ENCODE measurements around the gene MYO5A.
"Not testable (repeated sequence)": the region's sequence is repeated elsewhere in the genome, so short reads cannot be mapped to it uniquely, and the experiment has no call there.

Gene MYO5A

GRCh38 chr15:52528564-52529340 is at the start of gene MYO5A:
MYO5A (minus strand) TSS chr15:52528880; CDS start chr15:52528806, 74 bp downstream.
- peak within 1 kb of the TSS; percentile 90 for H3K27ac ChIP-seq (ENCODE audit: low read depth, low read length)
- H3K9ac ChIP-seq (ENCODE audit: low read length) = peak within 1 kb of the TSS; percentile 77
- no peaks in the 10 kb centered on the region for H3K9me3 ChIP-seq (ENCODE audit: low read length)
- H3K4me3 ChIP-seq (ENCODE audit: low read depth in 1 of 2, low read length in 2 of 2) = peak within 1 kb of the TSS; percentile 85 to 89
- H3K27me3 ChIP-seq (ENCODE audit: control insufficient read depth in 1 of 2, insufficient read depth in 2 of 2, low read length in 2 of 2) = no peaks in the 10 kb centered on the region
- H3K4me1 ChIP-seq (ENCODE audit: insufficient read depth, low read length) = peaks cover 15% of the 10 kb centered on the region
- H3K36me3 ChIP-seq (ENCODE audit: insufficient read depth, low read length) = no peaks in the 10 kb centered on the region

- no peaks in the 10 kb centered on the region for H3K9me3 ChIP-seq (ENCODE audit: low read length)
- H3K27me3 ChIP-seq (ENCODE audit: control insufficient read depth in 1 of 2, insufficient read depth in 2 of 2, low read length in 2 of 2) = no peaks in the 10 kb centered on the region
- H3K9ac ChIP-seq (ENCODE audit: low read length) = no peak overlapping the region
- no peak overlapping the region for H3K4me3 ChIP-seq (ENCODE audit: low read depth in 1 of 2, low read length in 2 of 2)
- H3K36me3 ChIP-seq (ENCODE audit: insufficient read depth, low read length) = peaks cover 3% of the 10 kb centered on the region
- no peaks in the 10 kb centered on the region for H3K4me1 ChIP-seq (ENCODE audit: insufficient read depth, low read length)
- no peak overlapping the region for H3K27ac ChIP-seq (ENCODE audit: low read depth, low read length)
Measured at GRCh38 chr15:52576692-52577091, 48.0 kb upstream of the MYO5A start.

GRCh38 chr15:52575573-52575972 is 46.9 kb upstream of the MYO5A start:
- not testable (repeated sequence) for H3K27me3 ChIP-seq (ENCODE audit: control insufficient read depth in 1 of 2, insufficient read depth in 2 of 2, low read length in 2 of 2); H3K9ac ChIP-seq (ENCODE audit: low read length); H3K4me1 ChIP-seq (ENCODE audit: insufficient read depth, low read length); H3K4me3 ChIP-seq (ENCODE audit: low read depth in 1 of 2, low read length in 2 of 2); H3K9me3 ChIP-seq (ENCODE audit: low read length); H3K36me3 ChIP-seq (ENCODE audit: insufficient read depth, low read length); H3K27ac ChIP-seq (ENCODE audit: low read depth, low read length)

- no peaks in the 10 kb centered on the region for H3K9me3 ChIP-seq (ENCODE audit: low read length)
Measured at GRCh38 chr15:52575072-52575471, 46.4 kb upstream of the MYO5A start.

GRCh38 chr15:52574623-52575022 is 45.9 kb upstream of the MYO5A start:
- H3K9me3 ChIP-seq (ENCODE audit: low read length); H3K36me3 ChIP-seq (ENCODE audit: insufficient read depth, low read length); H3K4me1 ChIP-seq (ENCODE audit: insufficient read depth, low read length); H3K4me3 ChIP-seq (ENCODE audit: low read depth in 1 of 2, low read length in 2 of 2); H3K27ac ChIP-seq (ENCODE audit: low read depth, low read length); H3K27me3 ChIP-seq (ENCODE audit: control insufficient read depth in 1 of 2, insufficient read depth in 2 of 2, low read length in 2 of 2); H3K9ac ChIP-seq (ENCODE audit: low read length): not testable (repeated sequence)

More at GRCh38 chr15:52575072-52575471, 46.4 kb upstream of the MYO5A start:
- no peak overlapping the region for H3K9ac ChIP-seq (ENCODE audit: low read length)
- no peak overlapping the region for H3K27ac ChIP-seq (ENCODE audit: low read depth, low read length)
- H3K4me3 ChIP-seq (ENCODE audit: low read depth in 1 of 2, low read length in 2 of 2) = no peak overlapping the region
- no peaks in the 10 kb centered on the region for H3K27me3 ChIP-seq (ENCODE audit: control insufficient read depth in 1 of 2, insufficient read depth in 2 of 2, low read length in 2 of 2)
- H3K36me3 ChIP-seq (ENCODE audit: insufficient read depth, low read length) = no peaks in the 10 kb centered on the region
- no peaks in the 10 kb centered on the region for H3K4me1 ChIP-seq (ENCODE audit: insufficient read depth, low read length)

GRCh38 chr15:52568601-52569585 is 40.2 kb upstream of the MYO5A start, which contains the start of gene ARPP19:
ARPP19 (minus strand) TSS chr15:52569030; CDS start chr15:52568892, 138 bp downstream.
- H3K4me1 ChIP-seq (ENCODE audit: insufficient read depth, low read length) = peaks cover 29% of the 10 kb centered on the region
- peak within 1 kb of the TSS; percentile 92 for H3K9ac ChIP-seq (ENCODE audit: low read length)
- no peaks in the 10 kb centered on the region for H3K36me3 ChIP-seq (ENCODE audit: insufficient read depth, low read length)
- H3K9me3 ChIP-seq (ENCODE audit: low read length) = no peaks in the 10 kb centered on the region
- peak within 1 kb of the TSS; percentile 85 to 89 for H3K4me3 ChIP-seq (ENCODE audit: low read depth in 1 of 2, low read length in 2 of 2)
- peak within 1 kb of the TSS; percentile 96 for H3K27ac ChIP-seq (ENCODE audit: low read depth, low read length)
- H3K27me3 ChIP-seq (ENCODE audit: control insufficient read depth in 1 of 2, insufficient read depth in 2 of 2, low read length in 2 of 2) = no peaks in the 10 kb centered on the region

- Histone ChIP-seq H3K9ac (ENCODE audit: low read length) (peak overlapping the region; percentile 92), H3K36me3 (ENCODE audit: insufficient read depth, low read length) (no peaks in the 10 kb centered on the region), H3K9me3 (ENCODE audit: low read length) (no peaks in the 10 kb centered on the region), H3K4me3 (ENCODE audit: low read depth in 1 of 2, low read length in 2 of 2) (peak overlapping the region; percentile 85 to 89), H3K4me1 (ENCODE audit: insufficient read depth, low read length) (peaks cover 34% of the 10 kb centered on the region), H3K27me3 (ENCODE audit: control insufficient read depth in 1 of 2, insufficient read depth in 2 of 2, low read length in 2 of 2) (no peaks in the 10 kb centered on the region), H3K27ac (ENCODE audit: low read depth, low read length) (peak overlapping the region; percentile 96)
Measured at GRCh38 chr15:52567871-52568600, 39.4 kb upstream of the MYO5A start.

- Histone ChIP-seq H3K27ac (ENCODE audit: low read depth, low read length) (no peak overlapping the region), H3K9ac (ENCODE audit: low read length) (peak overlapping the region; percentile 92), H3K36me3 (ENCODE audit: insufficient read depth, low read length) (no peaks in the 10 kb centered on the region), H3K27me3 (ENCODE audit: control insufficient read depth in 1 of 2, insufficient read depth in 2 of 2, low read length in 2 of 2) (no peaks in the 10 kb centered on the region), H3K9me3 (ENCODE audit: low read length) (no peaks in the 10 kb centered on the region), H3K4me3 (ENCODE audit: low read depth in 1 of 2, low read length in 2 of 2) (peak overlapping the region in 1 of 2 donors; percentile 89), H3K4me1 (ENCODE audit: insufficient read depth, low read length) (peaks cover 34% of the 10 kb centered on the region)
Measured at GRCh38 chr15:52566889-52567288, 38.2 kb upstream of the MYO5A start.

- H3K27me3 ChIP-seq (ENCODE audit: control insufficient read depth in 1 of 2, insufficient read depth in 2 of 2, low read length in 2 of 2); H3K9ac ChIP-seq (ENCODE audit: low read length); H3K9me3 ChIP-seq (ENCODE audit: low read length); H3K4me3 ChIP-seq (ENCODE audit: low read depth in 1 of 2, low read length in 2 of 2); H3K36me3 ChIP-seq (ENCODE audit: insufficient read depth, low read length); H3K27ac ChIP-seq (ENCODE audit: low read depth, low read length): not testable (repeated sequence)
- peaks cover 39% of the 10 kb centered on the region for H3K4me1 ChIP-seq (ENCODE audit: insufficient read depth, low read length)
Measured at GRCh38 chr15:52565417-52566358, 37.0 kb upstream of the MYO5A start.

GRCh38 chr15:52563501-52564060 is 34.9 kb upstream of the MYO5A start:
- Histone ChIP-seq H3K4me1 (ENCODE audit: insufficient read depth, low read length) (peaks cover 53% of the 10 kb centered on the region), H3K4me3 (ENCODE audit: low read depth in 1 of 2, low read length in 2 of 2) (no peak overlapping the region), H3K27ac (ENCODE audit: low read depth, low read length) (no peak overlapping the region), H3K9ac (ENCODE audit: low read length) (no peak overlapping the region), H3K9me3 (ENCODE audit: low read length) (no peaks in the 10 kb centered on the region), H3K36me3 (ENCODE audit: insufficient read depth, low read length) (no peaks in the 10 kb centered on the region), H3K27me3 (ENCODE audit: control insufficient read depth in 1 of 2, insufficient read depth in 2 of 2, low read length in 2 of 2) (no peaks in the 10 kb centered on the region)

All from muscle layer of colon (tissue), 2 donors.